GM12878 (cell line): ENCODE data around the gene CFAP300. TPM values are rescaled to one million over a fixed set of nuclear protein-coding genes. Genes with fewer than 3 reads are reported as not detected.

Experiments
- ATAC-seq: fragments of 200-7000 bp; cut with Tn5 transposase; 3 replicates; pipeline ENCODE4 v1.9.1; 2020; ENCODE audit warnings: mild to moderate bottlenecking, moderate library complexity
- BruUV-seq: library from RNA; stranded (reverse); fragments of 400-500 nt; replicated peaks from 2 replicates; lab custom pipeline; 2021; lab: Mats Ljungman, UMichigan
- CTCF ChIA-PET: fragments of 300-600 bp; sonication (Branson Sonifier 250); formaldehyde crosslinking; extraction: SDS; loops from one replicate; lab custom pipeline; 2021; ENCODE audit warnings: inconsistent platforms; lab: Yijun Ruan, JAX
- POLR2A ChIA-PET: fragments of 350-600 bp; formaldehyde crosslinking; extraction: SDS; loops from one replicate; lab custom pipeline; 2021; ENCODE audit warnings: inconsistent platforms; lab: Charles Lee
- RAD21 ChIA-PET: fragments of 300-600 bp; sonication (Branson Sonifier 250); formaldehyde crosslinking; loops from one replicate; lab custom pipeline; 2023; ENCODE audit warnings: antibody characterized with exemption; ENCODE audit not compliant: unreplicated experiment; lab: Charles Lee
- SMC1A ChIA-PET: fragments of 300-600 bp; sonication (Branson Sonifier 250); formaldehyde crosslinking; loops from one replicate; lab custom pipeline; 2023; ENCODE audit not compliant: unreplicated experiment, uncharacterized antibody; lab: Charles Lee
- DNase-seq: peaks from one replicate; pipeline ENCODE4 v3.0.0-alpha.2; 2011; ENCODE audit warnings: low read depth, low spot score
- FAIRE-seq: peaks from 3 replicates; lab custom pipeline; 2011; peaks lifted over from hg19 to GRCh38; lab: Jason Lieb, UNC
- H2AFZ ChIP-seq: 2 replicates; pipeline ENCODE4 v1.6.0; 2011; ENCODE audit warnings: low read depth, low read length, control low read depth; ENCODE audit not compliant: control insufficient read depth
- H3K27ac ChIP-seq: 2 replicates; pipeline ENCODE4 v1.5.1; 2011; ENCODE audit warnings: control low read depth; ENCODE audit not compliant: control insufficient read depth, insufficient read depth
- H3K27me3 ChIP-seq, 2 experiments: replicated peaks in 1 of 2; 2 replicates each; pipeline versions ENCODE4 v1.6.0 to v1.6.1; 2011; ENCODE audit warnings: low read length in 1 of 2; ENCODE audit not compliant: control insufficient read depth in 2 of 2, insufficient read depth in 2 of 2
- H3K36me3 ChIP-seq, 2 experiments: 2 replicates each; pipeline ENCODE4 v1.5.1; 2011; ENCODE audit warnings: low read length in 1 of 2; ENCODE audit not compliant: control insufficient read depth in 2 of 2, insufficient read depth in 2 of 2
- H3K4me1 ChIP-seq: 2 replicates; pipeline ENCODE4 v1.6.1; 2011; ENCODE audit warnings: mild to moderate bottlenecking, low read length, moderate library complexity, mixed read lengths; ENCODE audit not compliant: control insufficient read depth, insufficient read depth
- H3K4me2 ChIP-seq: 2 replicates; pipeline ENCODE4 v1.6.0; 2011; ENCODE audit warnings: control low read depth; ENCODE audit not compliant: control insufficient read depth, insufficient read depth
- H3K4me3 ChIP-seq: fragments of 200-600 bp; sonication (generic); 2 replicates; pipeline ENCODE4 v1.5.1; 2016
- H3K79me2 ChIP-seq: 2 replicates; pipeline ENCODE4 v1.6.0; 2011; ENCODE audit warnings: low read length; ENCODE audit not compliant: control insufficient read depth, insufficient read depth
- H3K9ac ChIP-seq: 2 replicates; pipeline ENCODE4 v1.8.0; 2011; ENCODE audit warnings: low read length, control low read depth, mixed read lengths; ENCODE audit not compliant: control insufficient read depth, insufficient read depth
- H3K9me3 ChIP-seq: replicated peaks from 3 replicates; pipeline ENCODE4 v1.5.1; 2011; ENCODE audit warnings: mild to moderate bottlenecking, low read length; ENCODE audit not compliant: control insufficient read depth, insufficient read depth
- H4K20me1 ChIP-seq: 2 replicates; pipeline ENCODE4 v1.6.0; 2011; ENCODE audit not compliant: control insufficient read depth, insufficient read depth
- BRCA1 ChIP-seq: IDR thresholded peaks from 2 replicates; pipeline ENCODE4 v1.6.1; 2011; ENCODE audit warnings: low read depth, low read length, improper control_type of control experiment
- CBX5 ChIP-seq: sonication (generic); IDR thresholded peaks from 2 replicates; pipeline ENCODE4 v1.6.1; 2016; ENCODE audit warnings: low read depth, moderate library complexity, mild to moderate bottlenecking, inconsistent platforms
- DPF2 ChIP-seq: fragments of 450-650 bp; IDR thresholded peaks from 2 replicates; pipeline ENCODE4 v1.6.1; 2017; ENCODE audit warnings: mild to moderate bottlenecking
- ETV6 ChIP-seq, 2 experiments: fragments of 450-650 bp in 1 of 2; IDR thresholded peaks in 1 of 2; conservative IDR thresholded peaks in 1 of 2; 2 replicates each; pipeline ENCODE4 v1.6.1; 2014; ENCODE audit warnings: antibody characterized with exemption in 1 of 2, borderline replicate concordance in 1 of 2, low read depth in 1 of 2, mild to moderate bottlenecking in 1 of 2, moderate library complexity in 1 of 2
- FOS ChIP-seq: IDR thresholded peaks from 3 replicates; pipeline ENCODE4 v1.6.1; 2011; ENCODE audit warnings: borderline replicate concordance; ENCODE audit not compliant: insufficient read length; ENCODE audit errors: extremely low read depth
- KLF5 ChIP-seq: fragments of 450-650 bp; IDR thresholded peaks from 2 replicates; pipeline ENCODE4 v1.6.1; 2014; ENCODE audit warnings: mild to moderate bottlenecking; ENCODE audit not compliant: partially characterized antibody
- MEF2A ChIP-seq: IDR thresholded peaks from 2 replicates; pipeline ENCODE4 v1.6.1; 2011; ENCODE audit warnings: low read depth, mild to moderate bottlenecking, low read length, moderate library complexity; ENCODE audit not compliant: insufficient read depth
- MTA2 ChIP-seq: fragments of 450-650 bp; IDR thresholded peaks from 2 replicates; pipeline ENCODE4 v1.6.1; 2016; ENCODE audit warnings: low read depth, mild to moderate bottlenecking, moderate library complexity
- SPI1 ChIP-seq: IDR thresholded peaks from 2 replicates; pipeline ENCODE4 v1.6.1; 2011; ENCODE audit warnings: low read depth, mild to moderate bottlenecking, low read length, moderate library complexity, borderline replicate concordance; ENCODE audit not compliant: insufficient read depth
- SRF ChIP-seq, 2 experiments: IDR thresholded peaks; 2 replicates each; pipeline ENCODE4 v1.6.1; 2011; ENCODE audit warnings: low read depth in 2 of 2, low read length in 2 of 2, mild to moderate bottlenecking in 1 of 2, moderate library complexity in 1 of 2
- TBL1XR1 ChIP-seq: IDR thresholded peaks from 2 replicates; pipeline ENCODE4 v1.6.1; 2012; ENCODE audit warnings: low read depth, low read length, improper control_type of control experiment
- ZNF622 ChIP-seq: fragments of 450-650 bp; IDR thresholded peaks from 2 replicates; pipeline ENCODE4 v1.6.1; 2017; ENCODE audit warnings: mild to moderate bottlenecking, inconsistent platforms
- in situ Hi-C: fragments of 300-500 bp; cut with MboI; formaldehyde crosslinking; loops from 9 replicates; pipeline ENCODE4 v1.14.3; 2018; ENCODE audit warnings: mixed read lengths
- intact Hi-C: fragments of 100-400 bp; cut with micrococcal nuclease; formaldehyde crosslinking; loops from one replicate; pipeline ENCODE4 v1.14.2; 2022; ENCODE audit not compliant: unreplicated experiment
- polyA plus RNA-seq, 11 experiments: library from polyadenylated mRNA; depleted of rRNA in 4 of 11; unstranded in 6 of 11; stranded (reverse) in 5 of 11; fragments of >200 nt; fragmentation: Nextera tagmentation in 4 of 11; fragmentation: Illumina TruSeq in 1 of 11; extraction: Ambion mirVana in 4 of 11; extraction: Trizol in 1 of 11; gene quantifications; 1 replicate in 1 of 11; 2 replicates in 10 of 11; pipeline versions ENCODE4 v1.2.1 to v1.2.3, GENCODE V29; 2011 to 2016; ENCODE audit warnings: inconsistent platforms in 2 of 11, missing spikeins in 2 of 11, low read depth in 1 of 11
- total RNA-seq, 4 experiments: library from RNA; depleted of rRNA in 3 of 4; stranded (reverse); fragments of >200 nt in 3 of 4; fragmentation: Illumina TruSeq in 1 of 4; extraction: Trizol in 1 of 4; gene quantifications; 2 replicates each; pipeline versions ENCODE4 v1.2.1 to v1.2.3, GENCODE V29; 2013 to 2021
- TF ChIP-seq, protein P1 (sequence below): fragments of 450-650 bp; formaldehyde crosslinking; IDR thresholded peaks from 2 replicates; pipeline ENCODE4 v1.4.0; 2022; ENCODE audit warnings: mild to moderate bottlenecking, moderate library complexity
- TF ChIP-seq, protein P2 (sequence below): fragments of 450-650 bp; IDR thresholded peaks from 2 replicates; pipeline ENCODE4 v1.6.1; 2018; ENCODE audit warnings: borderline replicate concordance, mild to moderate bottlenecking; ENCODE audit not compliant: partially characterized antibody

CFAP300 gene
- total and polyA plus RNA-seq, 10 of the 15 experiments (the other 5 are each of a cell fraction or from before 2014, with no cell fraction given): not detected

DNA sequence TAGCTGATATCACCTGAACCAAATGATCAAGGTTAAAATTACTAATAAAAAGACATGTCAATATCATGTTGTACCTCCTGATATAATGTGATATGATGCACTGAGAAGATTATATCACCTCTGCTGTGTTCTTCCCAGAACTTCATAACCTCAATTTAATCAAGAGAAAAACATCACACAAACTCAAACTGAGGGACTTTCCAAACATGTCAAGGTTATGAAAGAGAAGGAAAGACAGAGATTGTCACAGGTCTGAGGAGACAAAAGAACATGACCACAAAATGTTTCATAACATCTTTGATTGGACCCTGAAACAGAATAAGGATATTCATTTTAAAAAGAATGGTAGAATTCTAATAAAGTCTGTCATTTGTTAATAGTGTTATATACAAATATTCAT lies 43.0 kb upstream of the CFAP300 start:
- FAIRE-seq: no peak
- Histone ChIP-seq H4K20me1 (no peaks in the 10 kb centered on the region), H3K4me1 (no peaks in the 10 kb centered on the region), H3K79me2 (no peaks in the 10 kb centered on the region), H3K9ac (no peak overlapping the region), H3K27ac (no peak overlapping the region), H3K4me3 (no peak overlapping the region), H2AFZ (no peak overlapping the region), H3K9me3 (no peaks in the 10 kb centered on the region), H3K36me3 (no peaks in the 10 kb centered on the region), H3K4me2 (no peak overlapping the region), H3K27me3 (no peaks in the 10 kb centered on the region)
- TF ChIP-seq, protein P1, sequence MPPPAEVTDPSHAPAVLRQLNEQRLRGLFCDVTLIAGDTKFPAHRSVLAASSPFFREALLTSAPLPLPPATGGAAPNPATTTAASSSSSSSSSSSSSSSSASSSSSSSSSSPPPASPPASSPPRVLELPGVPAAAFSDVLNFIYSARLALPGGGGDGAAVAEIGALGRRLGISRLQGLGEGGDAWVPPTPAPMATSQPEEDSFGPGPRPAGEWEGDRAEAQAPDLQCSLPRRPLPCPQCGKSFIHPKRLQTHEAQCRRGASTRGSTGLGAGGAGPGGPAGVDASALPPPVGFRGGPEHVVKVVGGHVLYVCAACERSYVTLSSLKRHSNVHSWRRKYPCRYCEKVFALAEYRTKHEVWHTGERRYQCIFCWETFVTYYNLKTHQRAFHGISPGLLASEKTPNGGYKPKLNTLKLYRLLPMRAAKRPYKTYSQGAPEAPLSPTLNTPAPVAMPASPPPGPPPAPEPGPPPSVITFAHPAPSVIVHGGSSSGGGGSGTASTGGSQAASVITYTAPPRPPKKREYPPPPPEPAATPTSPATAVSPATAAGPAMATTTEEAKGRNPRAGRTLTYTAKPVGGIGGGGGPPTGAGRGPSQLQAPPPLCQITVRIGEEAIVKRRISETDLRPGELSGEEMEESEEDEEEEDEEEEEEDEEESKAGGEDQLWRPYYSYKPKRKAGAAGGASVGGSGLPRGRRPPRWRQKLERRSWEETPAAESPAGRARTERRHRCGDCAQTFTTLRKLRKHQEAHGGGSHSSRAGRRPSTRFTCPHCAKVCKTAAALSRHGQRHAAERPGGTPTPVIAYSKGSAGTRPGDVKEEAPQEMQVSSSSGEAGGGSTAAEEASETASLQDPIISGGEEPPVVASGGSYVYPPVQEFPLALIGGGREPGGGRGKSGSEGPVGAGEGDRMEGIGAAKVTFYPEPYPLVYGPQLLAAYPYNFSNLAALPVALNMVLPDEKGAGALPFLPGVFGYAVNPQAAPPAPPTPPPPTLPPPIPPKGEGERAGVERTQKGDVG (CRISPR knock-in tag): no peak
- TF ChIP-seq KLF5 (no peak), CBX5 (no peak), SRF (IDR thresholded peaks at IDR 0.05; ENCODE audit: low read depth in 2 of 2, low read length in 2 of 2) (no peak), TBL1XR1 (no peak), MEF2A (no peak), FOS (no peak), ZNF622 (no peak), BRCA1 (no peak), DPF2 (no peak), ETV6 (conservative IDR thresholded peaks at IDR 0.05 in 1 of 2, IDR thresholded peaks at IDR 0.05 in 1 of 2; ENCODE audit: borderline replicate concordance in 1 of 2, low read depth in 1 of 2) (no peak), SPI1 (no peak), MTA2 (no peak)
- TF ChIP-seq, protein P2, sequence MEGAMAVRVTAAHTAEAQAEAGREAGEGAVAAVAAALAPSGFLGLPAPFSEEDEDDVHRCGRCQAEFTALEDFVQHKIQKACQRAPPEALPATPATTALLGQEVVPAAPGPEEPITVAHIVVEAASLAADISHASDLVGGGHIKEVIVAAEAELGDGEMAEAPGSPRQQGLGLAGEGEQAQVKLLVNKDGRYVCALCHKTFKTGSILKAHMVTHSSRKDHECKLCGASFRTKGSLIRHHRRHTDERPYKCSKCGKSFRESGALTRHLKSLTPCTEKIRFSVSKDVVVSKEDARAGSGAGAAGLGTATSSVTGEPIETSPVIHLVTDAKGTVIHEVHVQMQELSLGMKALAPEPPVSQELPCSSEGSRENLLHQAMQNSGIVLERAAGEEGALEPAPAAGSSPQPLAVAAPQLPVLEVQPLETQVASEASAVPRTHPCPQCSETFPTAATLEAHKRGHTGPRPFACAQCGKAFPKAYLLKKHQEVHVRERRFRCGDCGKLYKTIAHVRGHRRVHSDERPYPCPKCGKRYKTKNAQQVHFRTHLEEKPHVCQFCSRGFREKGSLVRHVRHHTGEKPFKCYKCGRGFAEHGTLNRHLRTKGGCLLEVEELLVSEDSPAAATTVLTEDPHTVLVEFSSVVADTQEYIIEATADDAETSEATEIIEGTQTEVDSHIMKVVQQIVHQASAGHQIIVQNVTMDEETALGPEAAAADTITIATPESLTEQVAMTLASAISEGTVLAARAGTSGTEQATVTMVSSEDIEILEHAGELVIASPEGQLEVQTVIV: no peak
- no peak for DNase-seq
- RAD21 ChIA-PET: interaction anchor here (0.6 kb wide), 1 partner anchor 144 kb away, joined by 3 read pairs; no protein-coding TSS in a partner anchor
- SMC1A ChIA-PET: interaction anchor here (0.9 kb wide), 1 partner anchor 12 kb away, joined by 3 read pairs; no protein-coding TSS in a partner anchor
- CTCF ChIA-PET: interaction anchor here (0.9 to 1.2 kb wide), 3 partner anchors 24 to 157 kb away, joined by 3 to 4 read pairs (median 3); no protein-coding TSS in a partner anchor
- intact Hi-C loops: no loop called here
- in situ Hi-C loops: loop anchor here (10.0 kb wide), 1 partner anchor 139 kb away; no protein-coding TSS in a partner anchor
- POLR2A ChIA-PET: no interaction called here
- BruUV-seq: no TSS peak
- ATAC-seq: no peak
